Hepatocyte (in vitro differentiated cells): ENCODE measurements around the gene TRIM44. TPM values are rescaled to one million over a fixed set of nuclear protein-coding genes. Genes with fewer than 3 reads are reported as not detected.

ENCODE experiments used
- DNase-seq: peaks from one replicate; pipeline ENCODE4 v3.0.0-alpha.2; 2016; ENCODE audit warnings: low spot score
- H2AFZ ChIP-seq: fragments of 200-600 bp; sonication (generic); 2 replicates; pipeline ENCODE4 v1.6.0; 2016; ENCODE audit warnings: antibody characterized with exemption, mild to moderate bottlenecking
- H3K27ac ChIP-seq: fragments of 200-600 bp; sonication (generic); 2 replicates; pipeline ENCODE4 v1.5.1; 2016; ENCODE audit warnings: mild to moderate bottlenecking
- H3K27me3 ChIP-seq: fragments of 200-600 bp; sonication (generic); 2 replicates; pipeline ENCODE4 v1.6.1; 2016
- H3K36me3 ChIP-seq: fragments of 200-600 bp; sonication (generic); replicated peaks from 2 replicates; pipeline ENCODE4 v1.5.1; 2016; ENCODE audit warnings: low read depth; ENCODE audit not compliant: insufficient read depth
- H3K4me1 ChIP-seq: fragments of 200-600 bp; sonication (generic); 2 replicates; pipeline ENCODE4 v1.5.1; 2016; ENCODE audit warnings: mild to moderate bottlenecking, moderate library complexity; ENCODE audit not compliant: insufficient read depth
- H3K4me2 ChIP-seq: fragments of 200-600 bp; sonication (generic); 2 replicates; pipeline ENCODE4 v1.6.0; 2016
- H3K4me3 ChIP-seq: fragments of 200-600 bp; sonication (generic); 2 replicates; pipeline ENCODE4 v1.5.1; 2016; ENCODE audit warnings: mild to moderate bottlenecking
- H3K79me2 ChIP-seq: fragments of 200-600 bp; sonication (generic); 2 replicates; pipeline ENCODE4 v1.6.0; 2017; ENCODE audit warnings: mild to moderate bottlenecking
- H3K9me2 ChIP-seq: fragments of 200-600 bp; sonication (generic); replicated peaks from 2 replicates; pipeline ENCODE4 v1.6.0; 2017; ENCODE audit warnings: mild to moderate bottlenecking; ENCODE audit not compliant: insufficient read depth
- H3K9me3 ChIP-seq: fragments of 200-600 bp; sonication (generic); 2 replicates; pipeline ENCODE4 v1.5.1; 2016; ENCODE audit warnings: low read depth, mild to moderate bottlenecking
- H4K20me1 ChIP-seq: fragments of 200-600 bp; sonication (generic); 2 replicates; pipeline ENCODE4 v1.6.0; 2016; ENCODE audit warnings: mild to moderate bottlenecking; ENCODE audit not compliant: insufficient read depth, poor library complexity, severe bottlenecking
- CTCF ChIP-seq: fragments of 200-600 bp; sonication (generic); IDR thresholded peaks from 2 replicates; pipeline ENCODE4 v1.5.1; 2016; ENCODE audit warnings: antibody characterized with exemption, mild to moderate bottlenecking; ENCODE audit not compliant: poor library complexity
- EZH2 ChIP-seq: fragments of 200-600 bp; sonication (generic); IDR thresholded peaks from 2 replicates; pipeline ENCODE4 v1.6.1; 2016; ENCODE audit warnings: antibody characterized with exemption, mild to moderate bottlenecking, borderline replicate concordance
- EZH2phosphoT487 ChIP-seq: fragments of 200-600 bp; sonication (generic); IDR thresholded peaks from one replicate; pipeline ENCODE4 v1.6.1; 2018; ENCODE audit warnings: antibody characterized with exemption, mild to moderate bottlenecking, low read depth, moderate library complexity; ENCODE audit not compliant: unreplicated experiment, severe bottlenecking
- WGBS: methylation state at CpG from one replicate; pipeline ENCODE4 v1.1.6; 2016; ENCODE audit warnings: low lambda C conversion rate; ENCODE audit errors: missing lambda C conversion rate; 5-methylcytosine and 5-hydroxymethylcytosine counted together
- polyA plus RNA-seq: library from polyadenylated mRNA; unstranded; fragments of >200 nt; fragmentation: Nextera tagmentation; extraction: Ambion mirVana; gene quantifications from 2 replicates; pipeline ENCODE4 v1.2.1, GENCODE V29; 2016
- total RNA-seq: library from RNA; depleted of rRNA; stranded (reverse); fragments of >200 nt; gene quantifications from 2 replicates; pipeline ENCODE4 v1.2.3, GENCODE V29; 2014

Gene TRIM44
- total and polyA plus RNA-seq, 2 experiments from 2014 or later, result 20.8 to 43.2 TPM

GRCh38 chr11:35629914-35630313 is 32.7 kb upstream of the TRIM44 start:
- Histone ChIP-seq H3K27me3 (no peaks in the 10 kb centered on the region), H3K27ac (peak overlapping the region; percentile 79), H3K4me3 (no peak overlapping the region), H2AFZ (no peak overlapping the region), H3K4me1 (peaks cover 12% of the 10 kb centered on the region), H3K36me3 (no peaks in the 10 kb centered on the region), H4K20me1 (no peaks in the 10 kb centered on the region), H3K9me2 (no peaks in the 10 kb centered on the region), H3K79me2 (no peaks in the 10 kb centered on the region), H3K9me3 (no peaks in the 10 kb centered on the region), H3K4me2 (peak overlapping the region; percentile 14)
- TF ChIP-seq EZH2, result no peak
- TF ChIP-seq EZH2phosphoT487, result no peak
- no peak for TF ChIP-seq CTCF
- WGBS, result 41% methylated on average over 6 of the region's 6 CpGs
- peak; percentile 78 for DNase-seq

- Histone ChIP-seq H3K27me3 (no peaks in the 10 kb centered on the region), H3K4me2 (no peak overlapping the region), H3K4me1 (peaks cover 12% of the 10 kb centered on the region), H3K36me3 (no peaks in the 10 kb centered on the region), H2AFZ (no peak overlapping the region), H3K9me2 (no peaks in the 10 kb centered on the region), H3K79me2 (no peaks in the 10 kb centered on the region), H3K27ac (no peak overlapping the region), H4K20me1 (no peaks in the 10 kb centered on the region), H3K4me3 (no peak overlapping the region), H3K9me3 (no peaks in the 10 kb centered on the region)
- DNase-seq, result no peak
- no peak for TF ChIP-seq EZH2phosphoT487
- TF ChIP-seq CTCF, result no peak
- no peak for TF ChIP-seq EZH2
- WGBS, result 82% methylated on average over 3 of the region's 3 CpGs
Observed at GRCh38 chr11:35631891-35632290, 30.7 kb upstream of the TRIM44 start.

GRCh38 chr11:35632301-35632700 is 30.3 kb upstream of the TRIM44 start:
- Histone ChIP-seq H3K36me3 (no peaks in the 10 kb centered on the region), H3K27ac (no peak overlapping the region), H2AFZ (no peak overlapping the region), H3K9me2 (no peaks in the 10 kb centered on the region), H3K4me3 (no peak overlapping the region), H3K9me3 (no peaks in the 10 kb centered on the region), H3K4me2 (no peak overlapping the region), H3K4me1 (peaks cover 12% of the 10 kb centered on the region), H3K27me3 (no peaks in the 10 kb centered on the region), H4K20me1 (no peaks in the 10 kb centered on the region), H3K79me2 (no peaks in the 10 kb centered on the region)
- WGBS, result 18% methylated on average over 1 of the region's 1 CpG
- DNase-seq, result no peak
- no peak for TF ChIP-seq CTCF
- no peak for TF ChIP-seq EZH2phosphoT487
- no peak for TF ChIP-seq EZH2

- WGBS, result 74% methylated on average over 4 of the region's 4 CpGs
- Histone ChIP-seq H3K9me3 (no peaks in the 10 kb centered on the region), H3K27me3 (no peaks in the 10 kb centered on the region), H3K79me2 (no peaks in the 10 kb centered on the region), H4K20me1 (no peaks in the 10 kb centered on the region), H3K36me3 (no peaks in the 10 kb centered on the region), H2AFZ (no peak overlapping the region), H3K9me2 (no peaks in the 10 kb centered on the region), H3K4me3 (no peak overlapping the region), H3K4me1 (peaks cover 9% of the 10 kb centered on the region), H3K4me2 (no peak overlapping the region), H3K27ac (no peak overlapping the region)
- no peak for TF ChIP-seq EZH2phosphoT487
- no peak for TF ChIP-seq EZH2
- TF ChIP-seq CTCF, result no peak
- DNase-seq, result no peak
Observed at GRCh38 chr11:35633827-35634423, 28.6 kb upstream of the TRIM44 start.
